IPS DF 19.7 (cell line): ENCODE measurements around the gene IRAK3.

ENCODE experiments used
- DNase-seq: peaks from one replicate; pipeline ENCODE4 v3.0.0-alpha.2; 2013; ENCODE audit warnings: low read depth, low spot score

Gene IRAK3

DNA sequence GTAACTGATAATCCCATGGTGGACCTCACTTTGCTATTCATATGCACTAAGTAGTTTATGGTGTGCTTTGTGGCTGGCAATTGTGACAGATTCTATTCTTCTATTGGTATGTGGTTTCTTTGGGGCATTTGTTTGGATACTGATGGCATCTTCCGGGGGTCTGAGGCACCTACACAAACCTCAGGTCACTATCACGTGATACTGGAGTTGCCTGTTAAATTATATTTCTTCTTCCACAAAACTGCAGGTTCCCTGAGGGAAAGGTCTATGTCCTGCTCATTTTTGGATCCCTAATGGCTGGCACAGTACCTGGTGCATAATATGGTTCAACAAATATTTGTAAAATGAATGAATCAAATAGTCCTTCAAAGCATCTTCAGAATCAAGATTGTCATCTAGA, 63.8 kb downstream of the IRAK3 start:
- no peak for DNase-seq

DNA sequence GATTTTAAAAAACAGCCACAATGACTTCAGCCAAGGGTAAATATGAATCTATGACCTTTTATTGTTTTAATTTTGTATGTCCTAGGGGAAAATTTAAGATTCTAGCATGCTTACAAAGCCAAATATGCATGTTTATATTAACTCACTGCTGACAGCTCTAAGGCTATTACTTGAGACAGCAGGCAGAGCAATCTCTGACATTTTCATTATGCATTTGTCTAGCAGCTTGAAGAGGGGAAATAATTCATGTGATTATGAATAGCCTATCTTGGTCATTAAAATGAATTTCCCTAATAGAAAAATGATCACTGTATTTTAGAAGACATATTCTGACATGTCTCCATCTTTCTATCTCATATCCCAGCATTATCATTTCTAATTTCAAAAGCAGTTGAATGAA, 66.7 kb downstream of the IRAK3 start:
- DNase-seq: no peak

DNA sequence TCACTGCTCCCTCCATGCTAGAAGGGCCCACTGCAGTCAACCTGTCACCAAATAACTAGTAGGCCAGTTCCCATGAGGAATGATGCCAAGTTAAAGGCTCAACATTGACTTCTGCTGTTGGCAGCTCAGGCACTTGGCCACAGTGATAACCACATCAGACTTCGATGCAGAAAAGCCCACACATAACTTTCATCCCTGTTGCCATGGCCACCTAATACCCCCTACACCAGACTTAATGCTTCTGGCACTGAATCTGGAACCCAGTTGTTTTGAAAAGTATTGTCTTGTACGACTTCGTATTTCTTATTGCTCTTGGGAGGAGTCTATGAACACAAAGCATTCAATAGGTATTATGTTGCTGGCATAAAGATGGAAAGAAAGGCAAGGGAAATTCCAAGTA, 69.0 kb downstream of the IRAK3 start:
- no peak for DNase-seq

GRCh38 chr12:66262737-66263136, 73.7 kb downstream of the IRAK3 start:
- DNase-seq: no peak

DNA sequence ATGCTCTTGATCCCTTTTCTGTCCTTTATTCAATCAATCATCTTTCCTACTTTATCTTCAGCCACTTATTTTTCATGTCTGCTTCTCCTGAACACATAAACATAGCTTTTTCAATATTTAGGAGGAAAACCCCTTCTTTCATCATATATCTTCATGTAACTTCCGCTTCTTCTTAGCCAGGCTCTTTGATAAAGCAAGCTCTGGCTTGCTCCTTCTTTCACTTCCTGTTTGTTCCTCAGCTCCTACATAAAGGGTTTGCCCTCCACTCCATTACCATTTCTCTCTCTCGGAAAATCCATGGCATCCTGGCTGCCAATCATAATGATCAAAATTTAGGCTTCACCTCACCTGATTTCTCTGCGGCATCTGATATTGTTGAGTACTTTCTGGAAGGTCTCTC, 79.5 kb downstream of the IRAK3 start:
- no peak for DNase-seq

DNA sequence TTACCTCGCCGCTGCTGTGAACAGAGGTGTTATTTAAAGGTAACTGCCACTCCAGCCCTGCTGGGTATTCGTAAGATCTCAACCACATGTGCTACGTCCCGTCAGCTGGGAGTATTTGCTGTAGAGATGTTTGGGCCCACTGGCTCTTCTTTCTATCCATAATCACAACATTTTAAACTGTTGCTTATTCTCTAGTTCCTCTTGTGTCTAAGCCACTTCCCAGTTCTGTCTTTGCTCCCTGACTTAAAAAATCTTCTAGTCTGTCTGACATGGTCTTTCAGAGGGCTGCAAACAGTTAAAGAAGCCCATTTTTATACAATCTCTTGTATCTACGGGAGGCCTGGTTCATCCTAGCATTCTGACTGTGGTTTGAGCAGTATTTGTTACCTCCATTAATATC, 80.1 kb downstream of the IRAK3 start:
- DNase-seq: no peak

- DNase-seq: no peak
These were observed 80.9 kb downstream of the IRAK3 start for GRCh38 chr12:66269757-66270383.

DNA sequence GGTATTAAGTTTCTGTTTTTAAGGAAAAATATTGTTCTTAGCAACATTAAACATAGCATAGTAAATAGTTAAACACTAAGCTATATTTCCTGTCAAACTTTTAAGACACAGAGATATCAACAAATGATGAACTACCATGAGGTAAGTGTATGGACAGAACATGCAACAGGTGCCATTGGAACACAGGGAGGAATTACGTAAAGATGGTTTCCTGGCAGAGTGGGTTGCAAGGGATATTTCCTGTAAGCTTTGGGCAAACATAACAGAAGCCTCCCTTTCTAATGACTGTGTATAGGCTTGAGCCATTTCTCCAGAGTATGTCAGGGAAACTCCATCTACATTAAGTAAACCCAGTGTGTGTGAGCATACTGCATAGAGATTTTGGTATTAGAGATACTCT, 81.6 kb downstream of the IRAK3 start:
- no peak for DNase-seq

- DNase-seq: no peak
These were observed 83.6 kb downstream of the IRAK3 start for GRCh38 chr12:66272650-66273049.

- no peak for DNase-seq
These were observed 84.1 kb downstream of the IRAK3 start for GRCh38 chr12:66273147-66273546.

GRCh38 chr12:66275040-66275439, 86.0 kb downstream of the IRAK3 start:
- DNase-seq: no peak

GRCh38 chr12:66279123-66279712, 90.2 kb downstream of the IRAK3 start:
- no peak for DNase-seq

- DNase-seq: no peak
These were observed 91.5 kb downstream of the IRAK3 start for GRCh38 chr12:66280561-66280960.

- DNase-seq: no peak
These were observed 93.2 kb downstream of the IRAK3 start for GRCh38 chr12:66282244-66282643.

- DNase-seq: no peak
These were observed 98.3 kb downstream of the IRAK3 start for GRCh38 chr12:66287275-66287674.

- no peak for DNase-seq
These were observed 99.1 kb downstream of the IRAK3 start for GRCh38 chr12:66288121-66288520.

DNA sequence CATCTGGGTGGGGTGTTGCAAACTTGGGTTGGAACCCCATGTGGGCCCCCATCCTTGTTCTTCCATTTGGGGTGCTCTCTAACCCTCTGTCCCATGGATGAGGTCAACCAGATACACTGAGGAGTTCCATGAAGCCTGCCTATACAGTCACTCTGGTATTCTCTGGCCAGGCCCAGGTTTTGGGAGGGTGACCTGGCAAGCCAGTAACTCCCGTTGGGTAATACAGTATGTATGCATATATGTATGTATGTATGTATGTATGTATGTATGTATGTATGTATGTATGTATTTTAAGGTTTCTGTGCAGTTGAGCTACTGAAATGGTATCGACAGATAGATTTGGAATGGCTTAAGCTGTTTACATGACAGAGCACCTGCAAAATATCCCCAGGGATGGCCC, 100.5 kb downstream of the IRAK3 start:
- no peak for DNase-seq

DNA sequence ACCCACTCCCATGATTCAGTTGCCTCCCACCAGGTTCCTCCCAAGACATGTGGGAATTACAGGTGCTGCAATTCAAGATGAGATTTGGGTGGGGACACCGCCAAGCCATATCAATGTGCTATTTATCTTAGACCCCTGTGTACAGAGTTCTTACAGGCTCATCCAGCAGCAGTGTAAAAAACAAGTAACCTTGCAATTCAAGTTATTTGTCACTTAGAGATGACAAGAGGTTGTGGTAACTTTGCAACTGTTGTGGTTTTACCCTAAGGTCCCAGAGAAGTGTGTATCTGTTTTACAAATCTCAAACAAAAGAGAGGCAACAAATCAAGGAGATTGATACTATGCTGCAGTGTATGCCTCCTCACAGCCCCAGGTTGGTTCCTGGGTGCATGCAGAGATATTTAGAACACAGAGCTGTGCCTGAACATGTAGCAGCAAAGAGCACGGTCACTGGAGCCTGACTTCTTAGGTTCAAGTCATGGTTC, 101.7 kb downstream of the IRAK3 start:
- no peak for DNase-seq

GRCh38 chr12:66296176-66296683, 107.2 kb downstream of the IRAK3 start:
- no peak for DNase-seq

DNA sequence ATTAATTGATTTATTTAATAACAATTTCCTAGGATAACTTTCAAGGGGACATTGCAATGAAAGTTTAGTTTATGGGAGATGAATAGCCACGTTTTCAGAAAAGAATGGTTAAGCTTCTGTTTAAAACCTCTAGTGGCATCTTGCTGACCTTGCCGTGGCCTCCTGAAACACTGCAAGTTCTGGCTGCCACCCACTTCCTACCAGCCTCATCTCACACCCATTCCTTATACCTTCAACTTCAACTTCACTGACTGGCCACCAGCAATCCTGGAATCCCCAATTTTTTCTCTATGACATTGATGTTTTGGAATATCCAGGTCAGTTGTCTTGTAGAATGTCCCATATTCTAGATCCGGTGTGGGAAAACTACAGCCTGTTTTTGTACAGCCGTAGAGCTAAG, 108.1 kb downstream of the IRAK3 start:
- DNase-seq: no peak

DNA sequence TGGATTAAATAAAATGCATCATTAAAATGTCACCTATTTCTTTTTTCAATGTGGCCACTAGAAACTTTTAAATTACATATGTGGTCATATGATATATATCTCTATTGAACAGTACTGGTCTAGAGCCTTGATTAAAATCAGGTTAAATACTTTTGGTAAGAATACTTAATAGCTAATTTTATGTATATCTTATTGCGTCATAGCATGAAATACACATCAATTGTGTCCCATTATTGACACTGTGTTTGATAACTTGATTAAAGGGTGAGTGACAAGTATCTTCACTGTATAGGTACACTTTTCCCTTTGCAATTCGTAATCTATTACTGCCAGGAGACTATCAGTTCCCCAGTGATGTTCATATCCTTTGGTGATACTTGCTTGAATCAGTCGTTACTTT, 108.9 kb downstream of the IRAK3 start:
- DNase-seq: no peak

- DNase-seq: peak; percentile 93
These were observed 113.2 kb downstream of the IRAK3 start, which contains the start of gene HELB for GRCh38 chr12:66301944-66302826. Gene HELB (plus strand): TSS chr12:66302493. CDS start chr12:66302604, 111 bp downstream.

GRCh38 chr12:66302827-66303169, 113.8 kb downstream of the IRAK3 start:
- DNase-seq: no peak
